Panc1 (cell line): ENCODE measurements around the gene RALGPS2. TPM values are rescaled to one million over a fixed set of nuclear protein-coding genes. Genes with fewer than 3 reads are reported as not detected.

Source experiments
- ATAC-seq: fragments of 200-7000 bp; cut with Tn5 transposase; 2 replicates; pipeline ENCODE4 v1.9.1; 2020; ENCODE audit warnings: mild to moderate bottlenecking, moderate library complexity
- BruUV-seq: library from RNA; stranded (reverse); fragments of 400-500 nt; replicated peaks from 2 replicates; lab custom pipeline; 2021; lab: Mats Ljungman, UMichigan
- CTCF ChIA-PET: fragments of 300-600 bp; sonication (Branson Sonifier 250); formaldehyde crosslinking; loops from one replicate; lab custom pipeline; 2022; ENCODE audit warnings: antibody characterized with exemption; lab: Charles Lee
- POLR2A ChIA-PET: fragments of 300-600 bp; sonication (Branson Sonifier 250); formaldehyde crosslinking; loops from one replicate; lab custom pipeline; 2022; ENCODE audit warnings: antibody characterized with exemption; lab: Charles Lee
- DNase-seq: peaks from one replicate; pipeline ENCODE4 v3.0.0-alpha.2; 2010; ENCODE audit warnings: low read depth, low spot score
- H3K27ac ChIP-seq: 2 replicates; pipeline ENCODE4 v1.5.1; 2011; ENCODE audit warnings: mild to moderate bottlenecking, low read length, inconsistent platforms
- H3K27me3 ChIP-seq: fragments of 200-500 bp; sonication (Bioruptor generic); 2 replicates; pipeline ENCODE4 v1.6.0; 2014; ENCODE audit warnings: low read length, inconsistent platforms; ENCODE audit not compliant: control insufficient read depth, insufficient read depth
- H3K36me3 ChIP-seq: fragments of 200-500 bp; sonication (Bioruptor generic); 2 replicates; pipeline ENCODE4 v1.5.1; 2014; ENCODE audit warnings: inconsistent platforms, mild to moderate bottlenecking, low read length, moderate library complexity; ENCODE audit not compliant: control insufficient read depth, insufficient read depth
- H3K4me1 ChIP-seq: 2 replicates; pipeline ENCODE4 v1.5.1; 2011; ENCODE audit warnings: inconsistent platforms, mild to moderate bottlenecking, low read length, moderate library complexity; ENCODE audit not compliant: control insufficient read depth, insufficient read depth
- H3K4me3 ChIP-seq, 2 experiments: 2 replicates each; pipeline ENCODE4 v1.5.1; 2011 to 2012; ENCODE audit warnings: low read depth in 2 of 2, low read length in 2 of 2, mild to moderate bottlenecking in 2 of 2, inconsistent platforms in 1 of 2, moderate library complexity in 1 of 2
- H3K9me3 ChIP-seq: fragments of 200-500 bp; sonication (Bioruptor generic); 2 replicates; pipeline ENCODE4 v1.5.1; 2014; ENCODE audit warnings: low read depth, mild to moderate bottlenecking, inconsistent platforms, low read length, moderate library complexity; ENCODE audit not compliant: control insufficient read depth, insufficient read depth
- POLR2AphosphoS5 ChIP-seq: IDR thresholded peaks from 2 replicates; pipeline ENCODE4 v1.6.1; 2012; ENCODE audit warnings: mild to moderate bottlenecking, low read depth, low read length, moderate library complexity
- SIN3A ChIP-seq: IDR thresholded peaks from 2 replicates; pipeline ENCODE4 v1.6.1; 2012; ENCODE audit warnings: low read depth, mild to moderate bottlenecking, low read length, moderate library complexity, borderline replicate concordance; ENCODE audit not compliant: insufficient read depth
- TCF7L2 ChIP-seq: IDR thresholded peaks from 2 replicates; pipeline ENCODE4 v1.6.1; 2011; ENCODE audit warnings: mild to moderate bottlenecking, low read depth, low read length, inconsistent platforms
- in situ Hi-C: cut with HindIII; loops from 2 replicates; pipeline ENCODE4 v1.10.0; 2016; ENCODE audit warnings: low sequenced_read_pairs, low pct_unique_long_range_greater_than_20kb
- intact Hi-C: fragments of 100-400 bp; cut with micrococcal nuclease; formaldehyde crosslinking; loops from one replicate; pipeline ENCODE4 v1.10.0; 2022; ENCODE audit not compliant: unreplicated experiment
- total RNA-seq: library from RNA; stranded (reverse); gene quantifications from one replicate; pipeline ENCODE4 v1.2.1, GENCODE V29; 2021; ENCODE audit not compliant: unreplicated experiment
- TF ChIP-seq, protein P1 (sequence below): fragments of 450-650 bp; IDR thresholded peaks from 2 replicates; pipeline ENCODE4 v1.5.1; 2017; ENCODE audit warnings: mild to moderate bottlenecking
- TF ChIP-seq, protein P2 (sequence below), 2 experiments: IDR thresholded peaks; 2 replicates each; pipeline ENCODE4 v1.6.1; 2011 to 2012; ENCODE audit warnings: low read depth in 2 of 2, control low read depth in 1 of 2, low read length in 1 of 2, mild to moderate bottlenecking in 1 of 2, moderate library complexity in 1 of 2; ENCODE audit not compliant: insufficient read depth in 1 of 2

The RALGPS2 gene
- total RNA-seq, 1 experiment from 2014 or later = 5.4 TPM

DNA sequence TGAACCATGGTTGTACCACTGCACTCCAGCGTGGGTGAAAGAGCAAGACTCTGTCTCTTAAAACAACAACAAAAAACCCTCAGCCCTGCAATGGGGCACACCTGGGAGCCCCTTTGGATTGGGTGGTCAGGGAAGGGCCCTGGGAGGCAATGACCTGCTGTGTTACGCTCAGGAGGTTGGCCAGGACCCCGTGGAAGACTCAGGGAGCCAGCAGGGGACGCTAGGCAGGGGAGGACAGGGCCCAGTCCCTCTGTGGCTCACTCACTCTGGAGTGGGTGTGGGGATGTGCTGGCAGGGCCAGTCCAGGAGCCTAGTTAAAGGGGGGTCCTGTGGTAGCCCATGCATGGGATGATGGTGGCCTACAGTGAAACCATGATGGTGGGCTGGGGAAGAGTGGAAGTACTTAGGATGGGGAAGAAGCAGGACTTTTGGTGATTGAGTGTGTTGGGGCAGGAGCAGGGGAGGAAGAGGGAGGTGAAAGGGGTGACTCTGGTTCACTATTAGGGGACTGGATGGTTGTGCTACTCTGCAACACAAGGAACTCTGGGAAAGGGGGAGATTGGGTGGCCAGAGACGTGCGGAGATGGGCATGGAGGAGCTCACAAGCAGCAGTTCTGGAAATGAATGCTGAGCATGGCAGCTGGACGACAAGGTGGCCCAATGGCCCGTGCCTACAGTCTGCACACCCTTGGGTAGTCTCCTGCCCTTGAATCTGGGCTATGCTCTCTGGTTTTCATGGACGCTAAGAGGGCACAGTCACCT lies 244.4 kb downstream of the RALGPS2 start:
- Histone ChIP-seq H3K9me3 (no peaks in the 10 kb centered on the region), H3K36me3 (no peaks in the 10 kb centered on the region), H3K27ac (no peak overlapping the region), H3K27me3 (no peaks in the 10 kb centered on the region), H3K4me3 (no peak overlapping the region), H3K4me1 (no peaks in the 10 kb centered on the region)
- BruUV-seq = no TSS peak
- intact Hi-C loops = no loop called here
- in situ Hi-C loops = no loop called here
- ATAC-seq (no peak), DNase-seq (no peak)
- ChIA-PET POLR2A (no interaction called here), CTCF (no interaction called here)
- TF ChIP-seq, protein P1, sequence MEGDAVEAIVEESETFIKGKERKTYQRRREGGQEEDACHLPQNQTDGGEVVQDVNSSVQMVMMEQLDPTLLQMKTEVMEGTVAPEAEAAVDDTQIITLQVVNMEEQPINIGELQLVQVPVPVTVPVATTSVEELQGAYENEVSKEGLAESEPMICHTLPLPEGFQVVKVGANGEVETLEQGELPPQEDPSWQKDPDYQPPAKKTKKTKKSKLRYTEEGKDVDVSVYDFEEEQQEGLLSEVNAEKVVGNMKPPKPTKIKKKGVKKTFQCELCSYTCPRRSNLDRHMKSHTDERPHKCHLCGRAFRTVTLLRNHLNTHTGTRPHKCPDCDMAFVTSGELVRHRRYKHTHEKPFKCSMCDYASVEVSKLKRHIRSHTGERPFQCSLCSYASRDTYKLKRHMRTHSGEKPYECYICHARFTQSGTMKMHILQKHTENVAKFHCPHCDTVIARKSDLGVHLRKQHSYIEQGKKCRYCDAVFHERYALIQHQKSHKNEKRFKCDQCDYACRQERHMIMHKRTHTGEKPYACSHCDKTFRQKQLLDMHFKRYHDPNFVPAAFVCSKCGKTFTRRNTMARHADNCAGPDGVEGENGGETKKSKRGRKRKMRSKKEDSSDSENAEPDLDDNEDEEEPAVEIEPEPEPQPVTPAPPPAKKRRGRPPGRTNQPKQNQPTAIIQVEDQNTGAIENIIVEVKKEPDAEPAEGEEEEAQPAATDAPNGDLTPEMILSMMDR = no peak
- TF ChIP-seq SIN3A (no peak), TCF7L2 (no peak), POLR2AphosphoS5 (no peak)
- TF ChIP-seq, protein P2, sequence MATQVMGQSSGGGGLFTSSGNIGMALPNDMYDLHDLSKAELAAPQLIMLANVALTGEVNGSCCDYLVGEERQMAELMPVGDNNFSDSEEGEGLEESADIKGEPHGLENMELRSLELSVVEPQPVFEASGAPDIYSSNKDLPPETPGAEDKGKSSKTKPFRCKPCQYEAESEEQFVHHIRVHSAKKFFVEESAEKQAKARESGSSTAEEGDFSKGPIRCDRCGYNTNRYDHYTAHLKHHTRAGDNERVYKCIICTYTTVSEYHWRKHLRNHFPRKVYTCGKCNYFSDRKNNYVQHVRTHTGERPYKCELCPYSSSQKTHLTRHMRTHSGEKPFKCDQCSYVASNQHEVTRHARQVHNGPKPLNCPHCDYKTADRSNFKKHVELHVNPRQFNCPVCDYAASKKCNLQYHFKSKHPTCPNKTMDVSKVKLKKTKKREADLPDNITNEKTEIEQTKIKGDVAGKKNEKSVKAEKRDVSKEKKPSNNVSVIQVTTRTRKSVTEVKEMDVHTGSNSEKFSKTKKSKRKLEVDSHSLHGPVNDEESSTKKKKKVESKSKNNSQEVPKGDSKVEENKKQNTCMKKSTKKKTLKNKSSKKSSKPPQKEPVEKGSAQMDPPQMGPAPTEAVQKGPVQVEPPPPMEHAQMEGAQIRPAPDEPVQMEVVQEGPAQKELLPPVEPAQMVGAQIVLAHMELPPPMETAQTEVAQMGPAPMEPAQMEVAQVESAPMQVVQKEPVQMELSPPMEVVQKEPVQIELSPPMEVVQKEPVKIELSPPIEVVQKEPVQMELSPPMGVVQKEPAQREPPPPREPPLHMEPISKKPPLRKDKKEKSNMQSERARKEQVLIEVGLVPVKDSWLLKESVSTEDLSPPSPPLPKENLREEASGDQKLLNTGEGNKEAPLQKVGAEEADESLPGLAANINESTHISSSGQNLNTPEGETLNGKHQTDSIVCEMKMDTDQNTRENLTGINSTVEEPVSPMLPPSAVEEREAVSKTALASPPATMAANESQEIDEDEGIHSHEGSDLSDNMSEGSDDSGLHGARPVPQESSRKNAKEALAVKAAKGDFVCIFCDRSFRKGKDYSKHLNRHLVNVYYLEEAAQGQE (IDR thresholded peaks at IDR 0.05; ENCODE audit: insufficient read depth in 1 of 2, low read depth in 2 of 2, low read length in 1 of 2) = no peak

DNA sequence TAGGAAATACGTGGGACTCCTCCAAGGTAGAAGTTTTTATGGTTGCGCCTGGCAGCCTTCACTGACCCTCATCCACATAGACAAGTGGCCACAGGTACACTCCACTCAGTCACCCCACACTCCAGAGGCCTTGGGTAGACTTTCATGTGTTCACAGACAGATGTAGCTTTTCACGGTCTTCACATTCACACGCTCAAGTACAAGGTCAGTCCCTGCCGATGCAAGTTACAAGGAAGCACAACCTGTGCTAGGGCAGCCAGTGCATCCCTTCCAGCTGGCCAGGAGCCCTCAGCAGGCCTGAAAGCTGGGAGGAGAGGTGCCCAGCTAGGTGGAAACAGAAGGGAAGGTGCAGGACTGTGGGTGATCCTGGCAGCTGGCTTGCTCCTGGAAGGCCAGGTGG lies 245.1 kb downstream of the RALGPS2 start:
- CTCF ChIA-PET = no interaction called here
- POLR2A ChIA-PET = no interaction called here
- Histone ChIP-seq H3K27me3 (no peaks in the 10 kb centered on the region), H3K36me3 (no peaks in the 10 kb centered on the region), H3K4me3 (no peak overlapping the region), H3K9me3 (no peaks in the 10 kb centered on the region), H3K27ac (no peak overlapping the region), H3K4me1 (no peaks in the 10 kb centered on the region)
- ATAC-seq (no peak), DNase-seq (no peak)
- BruUV-seq = no TSS peak
- in situ Hi-C loops (no loop called here), intact Hi-C loops (no loop called here)
- TF ChIP-seq, protein P2 (IDR thresholded peaks at IDR 0.05; ENCODE audit: insufficient read depth in 1 of 2, low read depth in 2 of 2, low read length in 1 of 2) = no peak
- no peak for TF ChIP-seq POLR2AphosphoS5
- no peak for TF ChIP-seq TCF7L2
- TF ChIP-seq SIN3A = no peak
- TF ChIP-seq, protein P1 = no peak
